ENCODE results near the gene NAV3.

Gene NAV3

GRCh38 chr12:78115889-78116288 is 285.2 kb downstream of the NAV3 start:
- H3K18ac ChIP-seq (ENCODE audit: low read length) = no peak overlapping the region
- no peak overlapping the region for H2BK15ac ChIP-seq (ENCODE audit: low read length)
- WGBS, 2 donors (ENCODE audit: extremely low coverage in 2 of 2, insufficient read length in 2 of 2, insufficient replicate concordance in 1 of 2) = no CpG with 5 or more reads among the region's 1 CpG
- no peaks in the 10 kb centered on the region for H3K79me1 ChIP-seq (ENCODE audit: low read depth, low read length)
- no peak overlapping the region for H3K4me3 ChIP-seq (ENCODE audit: low read length in 2 of 2)
- H3K36me3 ChIP-seq (replicated peaks in 1 of 2; ENCODE audit: control insufficient read depth in 2 of 2, insufficient read depth in 2 of 2, low read length in 2 of 2) = no peaks in the 10 kb centered on the region
- no peak overlapping the region for H2BK5ac ChIP-seq (ENCODE audit: low read length)
- H3K27ac ChIP-seq (replicated peaks; ENCODE audit: low read length) = no peak overlapping the region
- no peak overlapping the region for H2AFZ ChIP-seq (ENCODE audit: low read length)
- H3K14ac ChIP-seq (ENCODE audit: low read length) = no peak overlapping the region
- no peak overlapping the region for H4K8ac ChIP-seq (ENCODE audit: low read depth, low read length)
- no peak overlapping the region for H3K4me2 ChIP-seq (ENCODE audit: insufficient read depth, low read length, poor library complexity, severe bottlenecking)
- no peak overlapping the region for H4K91ac ChIP-seq (ENCODE audit: low read depth, low read length, poor library complexity)
- no peak overlapping the region for H3K9ac ChIP-seq (ENCODE audit: low read depth, low read length, poor library complexity)
- DNase-seq (ENCODE audit: low spot score) = no peak
- H3K4ac ChIP-seq (ENCODE audit: low read length) = no peak overlapping the region
- H3K9me3 ChIP-seq (replicated peaks in 1 of 2; ENCODE audit: control insufficient read depth in 2 of 2, insufficient read depth in 1 of 2, low read depth in 1 of 2, low read length in 2 of 2) = peaks cover 6% of the 10 kb centered on the region in 2 donors
- no peaks in the 10 kb centered on the region for H3K4me1 ChIP-seq (ENCODE audit: control insufficient read depth in 2 of 2, insufficient read depth in 1 of 2, low read depth in 1 of 2, low read length in 2 of 2)
- H2AK5ac ChIP-seq (ENCODE audit: low read depth, low read length) = no peak overlapping the region
- H2BK12ac ChIP-seq (ENCODE audit: low read length) = no peak overlapping the region
- H2BK120ac ChIP-seq (ENCODE audit: low read depth, low read length) = no peak overlapping the region
- H3K23ac ChIP-seq (ENCODE audit: low read depth, low read length, poor library complexity) = no peak overlapping the region
- H3K27me3 ChIP-seq (ENCODE audit: control insufficient read depth in 3 of 3, insufficient read depth in 3 of 3, low read depth in 1 of 3, low read length in 3 of 3) = no peaks in the 10 kb centered on the region

GRCh38 chr12:78118036-78118435 is 287.3 kb downstream of the NAV3 start:
- H3K79me1 ChIP-seq (ENCODE audit: low read depth, low read length) = no peaks in the 10 kb centered on the region
- H3K18ac ChIP-seq (ENCODE audit: low read length) = no peak overlapping the region
- no peaks in the 10 kb centered on the region for H3K4me1 ChIP-seq (ENCODE audit: control insufficient read depth in 2 of 2, insufficient read depth in 1 of 2, low read depth in 1 of 2, low read length in 2 of 2)
- H2BK15ac ChIP-seq (ENCODE audit: low read length) = no peak overlapping the region
- no peak overlapping the region for H3K4ac ChIP-seq (ENCODE audit: low read length)
- H3K4me3 ChIP-seq (ENCODE audit: low read length in 2 of 2) = no peak overlapping the region
- no peak overlapping the region for H3K27ac ChIP-seq (replicated peaks; ENCODE audit: low read length)
- no peak overlapping the region for H4K91ac ChIP-seq (ENCODE audit: low read depth, low read length, poor library complexity)
- H3K23ac ChIP-seq (ENCODE audit: low read depth, low read length, poor library complexity) = no peak overlapping the region
- H3K9ac ChIP-seq (ENCODE audit: low read depth, low read length, poor library complexity) = no peak overlapping the region
- no peak for DNase-seq (ENCODE audit: low spot score)
- no CpG with 5 or more reads among the region's 6 CpGs for WGBS, 2 donors (ENCODE audit: extremely low coverage in 2 of 2, insufficient read length in 2 of 2, insufficient replicate concordance in 1 of 2)
- no peak overlapping the region for H4K8ac ChIP-seq (ENCODE audit: low read depth, low read length)
- peak overlapping the region; percentile 33 for H2AFZ ChIP-seq (ENCODE audit: low read length)
- no peaks in the 10 kb centered on the region for H3K36me3 ChIP-seq (replicated peaks in 1 of 2; ENCODE audit: control insufficient read depth in 2 of 2, insufficient read depth in 2 of 2, low read length in 2 of 2)
- H2AK5ac ChIP-seq (ENCODE audit: low read depth, low read length) = no peak overlapping the region
- no peaks in the 10 kb centered on the region for H3K27me3 ChIP-seq (ENCODE audit: control insufficient read depth in 3 of 3, insufficient read depth in 3 of 3, low read depth in 1 of 3, low read length in 3 of 3)
- H3K14ac ChIP-seq (ENCODE audit: low read length) = no peak overlapping the region
- no peak overlapping the region for H2BK12ac ChIP-seq (ENCODE audit: low read length)
- H3K9me3 ChIP-seq (replicated peaks in 1 of 2; ENCODE audit: control insufficient read depth in 2 of 2, insufficient read depth in 1 of 2, low read depth in 1 of 2, low read length in 2 of 2) = peaks cover 1 to 4% of the 10 kb centered on the region in 2 donors
- H2BK120ac ChIP-seq (ENCODE audit: low read depth, low read length) = no peak overlapping the region
- no peak overlapping the region for H2BK5ac ChIP-seq (ENCODE audit: low read length)
- no peak overlapping the region for H3K4me2 ChIP-seq (ENCODE audit: insufficient read depth, low read length, poor library complexity, severe bottlenecking)

- H3K27me3 ChIP-seq (ENCODE audit: control insufficient read depth in 3 of 3, insufficient read depth in 3 of 3, low read depth in 1 of 3, low read length in 3 of 3) = no peaks in the 10 kb centered on the region
- no peak overlapping the region for H2AK5ac ChIP-seq (ENCODE audit: low read depth, low read length)
- no peaks in the 10 kb centered on the region for H3K79me1 ChIP-seq (ENCODE audit: low read depth, low read length)
- no peak overlapping the region for H3K27ac ChIP-seq (replicated peaks; ENCODE audit: low read length)
- no peak overlapping the region for H4K8ac ChIP-seq (ENCODE audit: low read depth, low read length)
- H4K91ac ChIP-seq (ENCODE audit: low read depth, low read length, poor library complexity) = no peak overlapping the region
- peak overlapping the region; percentile 33 for H2AFZ ChIP-seq (ENCODE audit: low read length)
- DNase-seq (ENCODE audit: low spot score) = no peak
- peaks cover 0 to 2% of the 10 kb centered on the region in 2 donors for H3K9me3 ChIP-seq (replicated peaks in 1 of 2; ENCODE audit: control insufficient read depth in 2 of 2, insufficient read depth in 1 of 2, low read depth in 1 of 2, low read length in 2 of 2)
- H2BK15ac ChIP-seq (ENCODE audit: low read length) = no peak overlapping the region
- H3K9ac ChIP-seq (ENCODE audit: low read depth, low read length, poor library complexity) = no peak overlapping the region
- H2BK5ac ChIP-seq (ENCODE audit: low read length) = no peak overlapping the region
- no peaks in the 10 kb centered on the region for H3K4me1 ChIP-seq (ENCODE audit: control insufficient read depth in 2 of 2, insufficient read depth in 1 of 2, low read depth in 1 of 2, low read length in 2 of 2)
- no peak overlapping the region for H2BK120ac ChIP-seq (ENCODE audit: low read depth, low read length)
- no peak overlapping the region for H3K4me2 ChIP-seq (ENCODE audit: insufficient read depth, low read length, poor library complexity, severe bottlenecking)
- no peaks in the 10 kb centered on the region for H3K36me3 ChIP-seq (replicated peaks in 1 of 2; ENCODE audit: control insufficient read depth in 2 of 2, insufficient read depth in 2 of 2, low read length in 2 of 2)
- no peak overlapping the region for H2BK12ac ChIP-seq (ENCODE audit: low read length)
- H3K14ac ChIP-seq (ENCODE audit: low read length) = no peak overlapping the region
- no peak overlapping the region for H3K4me3 ChIP-seq (ENCODE audit: low read length in 2 of 2)
- no peak overlapping the region for H3K18ac ChIP-seq (ENCODE audit: low read length)
- no peak overlapping the region for H3K4ac ChIP-seq (ENCODE audit: low read length)
- H3K23ac ChIP-seq (ENCODE audit: low read depth, low read length, poor library complexity) = no peak overlapping the region
- WGBS, 2 donors (ENCODE audit: extremely low coverage in 2 of 2, insufficient read length in 2 of 2, insufficient replicate concordance in 1 of 2) = no CpG with 5 or more reads among the region's 2 CpGs
Measured at GRCh38 chr12:78118486-78118885, 287.8 kb downstream of the NAV3 start.

GRCh38 chr12:78119351-78119918 is 288.7 kb downstream of the NAV3 start:
- DNase-seq (ENCODE audit: low spot score) = no peak
- peaks cover 0 to under 1% of the 10 kb centered on the region in 2 donors for H3K9me3 ChIP-seq (replicated peaks in 1 of 2; ENCODE audit: control insufficient read depth in 2 of 2, insufficient read depth in 1 of 2, low read depth in 1 of 2, low read length in 2 of 2)
- H3K4ac ChIP-seq (ENCODE audit: low read length) = no peak overlapping the region
- H2BK15ac ChIP-seq (ENCODE audit: low read length) = no peak overlapping the region
- no peak overlapping the region for H2BK12ac ChIP-seq (ENCODE audit: low read length)
- no peak overlapping the region for H2BK5ac ChIP-seq (ENCODE audit: low read length)
- no peak overlapping the region for H3K9ac ChIP-seq (ENCODE audit: low read depth, low read length, poor library complexity)
- H3K27ac ChIP-seq (replicated peaks; ENCODE audit: low read length) = no peak overlapping the region
- no peak overlapping the region for H3K14ac ChIP-seq (ENCODE audit: low read length)
- no peak overlapping the region for H4K8ac ChIP-seq (ENCODE audit: low read depth, low read length)
- H3K18ac ChIP-seq (ENCODE audit: low read length) = no peak overlapping the region
- H2AK5ac ChIP-seq (ENCODE audit: low read depth, low read length) = no peak overlapping the region
- no peaks in the 10 kb centered on the region for H3K79me1 ChIP-seq (ENCODE audit: low read depth, low read length)
- H2AFZ ChIP-seq (ENCODE audit: low read length) = peak overlapping the region; percentile 11
- no peak overlapping the region for H3K23ac ChIP-seq (ENCODE audit: low read depth, low read length, poor library complexity)
- H3K27me3 ChIP-seq (ENCODE audit: control insufficient read depth in 3 of 3, insufficient read depth in 3 of 3, low read depth in 1 of 3, low read length in 3 of 3) = no peaks in the 10 kb centered on the region
- H3K36me3 ChIP-seq (replicated peaks in 1 of 2; ENCODE audit: control insufficient read depth in 2 of 2, insufficient read depth in 2 of 2, low read length in 2 of 2) = no peaks in the 10 kb centered on the region
- no peak overlapping the region for H4K91ac ChIP-seq (ENCODE audit: low read depth, low read length, poor library complexity)
- no CpG with 5 or more reads among the region's 12 CpGs for WGBS, 2 donors (ENCODE audit: extremely low coverage in 2 of 2, insufficient read length in 2 of 2, insufficient replicate concordance in 1 of 2)
- no peak overlapping the region for H2BK120ac ChIP-seq (ENCODE audit: low read depth, low read length)
- H3K4me2 ChIP-seq (ENCODE audit: insufficient read depth, low read length, poor library complexity, severe bottlenecking) = no peak overlapping the region
- no peak overlapping the region for H3K4me3 ChIP-seq (ENCODE audit: low read length in 2 of 2)
- H3K4me1 ChIP-seq (ENCODE audit: control insufficient read depth in 2 of 2, insufficient read depth in 1 of 2, low read depth in 1 of 2, low read length in 2 of 2) = no peaks in the 10 kb centered on the region

All from neuronal stem cell (in vitro differentiated cells).